SK-N-SH treated with all-trans-retinoic acid at 6 μM for 48 hours (cell line): ENCODE results near the gene ERVH48-1.
"Not testable (repeated sequence)": the region's sequence is repeated elsewhere in the genome, so short reads cannot be mapped to it uniquely, and the experiment has no call there.

ENCODE experiments used
- ATAC-seq: fragments of 200-7000 bp; cut with Tn5 transposase; 3 replicates; pipeline ENCODE4 v1.9.1; 2020; ENCODE audit warnings: mild to moderate bottlenecking, moderate library complexity
- ARNTL ChIP-seq: fragments of 450-650 bp; formaldehyde crosslinking; IDR thresholded peaks from 2 replicates; pipeline ENCODE4 v1.5.0; 2020; ENCODE audit warnings: low read depth, mild to moderate bottlenecking, moderate library complexity, borderline replicate concordance
- CSDC2 ChIP-seq: fragments of 250-450 bp; sonication (Bioruptor Pico); IDR thresholded peaks from 2 replicates; pipeline ENCODE4 v1.5.0; 2020; ENCODE audit warnings: mild to moderate bottlenecking, moderate library complexity
- ESRRG ChIP-seq: fragments of 250-450 bp; sonication (Bioruptor Pico); IDR thresholded peaks from 2 replicates; pipeline ENCODE4 v1.6.1; 2021; ENCODE audit warnings: mild to moderate bottlenecking
- ISL1 ChIP-seq: fragments of 250-450 bp; sonication (Bioruptor Pico); IDR thresholded peaks from 2 replicates; pipeline ENCODE4 v2.1.2; 2022; ENCODE audit warnings: mild to moderate bottlenecking, moderate library complexity
- OSR1 ChIP-seq: fragments of 250-450 bp; sonication (Bioruptor Pico); IDR thresholded peaks from 2 replicates; pipeline ENCODE4 v1.8.0; 2022; ENCODE audit warnings: moderate library complexity, mild to moderate bottlenecking, inconsistent platforms
- PPARA ChIP-seq: fragments of 250-450 bp; sonication (Bioruptor Pico); IDR thresholded peaks from 2 replicates; pipeline ENCODE4 v1.5.0; 2020; ENCODE audit warnings: mild to moderate bottlenecking, borderline replicate concordance
- RARB ChIP-seq: fragments of 250-450 bp; sonication (Bioruptor Pico); IDR thresholded peaks from 2 replicates; pipeline ENCODE4 v1.8.0; 2021; ENCODE audit warnings: mild to moderate bottlenecking, moderate library complexity
- SNAI2 ChIP-seq: fragments of 250-450 bp; sonication (Bioruptor Pico); IDR thresholded peaks from 2 replicates; pipeline ENCODE4 v1.5.0; 2020; ENCODE audit warnings: mild to moderate bottlenecking, moderate library complexity
- TCF4 ChIP-seq: fragments of 250-450 bp; sonication (Bioruptor Pico); IDR thresholded peaks from 2 replicates; pipeline ENCODE4 v1.8.0; 2021; ENCODE audit warnings: mild to moderate bottlenecking, moderate library complexity, borderline replicate concordance
- TOX ChIP-seq: fragments of 250-450 bp; sonication (Bioruptor Pico); IDR thresholded peaks from 2 replicates; pipeline ENCODE4 v1.8.0; 2021; ENCODE audit warnings: mild to moderate bottlenecking, moderate library complexity, borderline replicate concordance
- ZC3H10 ChIP-seq: fragments of 250-450 bp; sonication (Bioruptor Pico); IDR thresholded peaks from 2 replicates; pipeline ENCODE4 v1.5.1; 2021; ENCODE audit warnings: mild to moderate bottlenecking, moderate library complexity
- ZFP3 ChIP-seq: fragments of 250-450 bp; sonication (Bioruptor Pico); IDR thresholded peaks from 2 replicates; pipeline ENCODE4 v1.5.0; 2020; ENCODE audit warnings: mild to moderate bottlenecking, moderate library complexity
- ZFP30 ChIP-seq: fragments of 450-650 bp; formaldehyde crosslinking; IDR thresholded peaks from 2 replicates; pipeline ENCODE4 v1.5.0; 2022; ENCODE audit warnings: mild to moderate bottlenecking, moderate library complexity
- ZNF565 ChIP-seq: fragments of 450-650 bp; formaldehyde crosslinking; conservative IDR thresholded peaks from 2 replicates; pipeline ENCODE4 v1.5.0; 2020; ENCODE audit warnings: low read depth, mild to moderate bottlenecking, moderate library complexity
- ZNF70 ChIP-seq: fragments of 450-650 bp; formaldehyde crosslinking; IDR thresholded peaks from 2 replicates; pipeline ENCODE4 v1.5.0; 2020; ENCODE audit warnings: mild to moderate bottlenecking, moderate library complexity
- TF ChIP-seq, protein P1 (sequence below): fragments of 250-450 bp; sonication (Bioruptor Pico); IDR thresholded peaks from 2 replicates; pipeline ENCODE4 v1.8.0; 2021; ENCODE audit warnings: low read depth, mild to moderate bottlenecking, moderate library complexity, borderline replicate concordance
- TF ChIP-seq, protein P2 (sequence below): fragments of 250-450 bp; sonication (Bioruptor Pico); IDR thresholded peaks from 2 replicates; pipeline ENCODE4 v1.8.0; 2020; ENCODE audit warnings: mild to moderate bottlenecking, moderate library complexity, borderline replicate concordance
- TF ChIP-seq, protein P3 (sequence below): fragments of 250-450 bp; sonication (Bioruptor Pico); IDR thresholded peaks from 2 replicates; pipeline ENCODE4 v1.5.1; 2021; ENCODE audit warnings: mild to moderate bottlenecking, moderate library complexity
- TF ChIP-seq, protein P4 (sequence below): fragments of 250-450 bp; sonication (Bioruptor Pico); IDR thresholded peaks from 2 replicates; pipeline ENCODE4 v1.5.0; 2020; ENCODE audit warnings: mild to moderate bottlenecking, moderate library complexity

ERVH48-1 gene

DNA sequence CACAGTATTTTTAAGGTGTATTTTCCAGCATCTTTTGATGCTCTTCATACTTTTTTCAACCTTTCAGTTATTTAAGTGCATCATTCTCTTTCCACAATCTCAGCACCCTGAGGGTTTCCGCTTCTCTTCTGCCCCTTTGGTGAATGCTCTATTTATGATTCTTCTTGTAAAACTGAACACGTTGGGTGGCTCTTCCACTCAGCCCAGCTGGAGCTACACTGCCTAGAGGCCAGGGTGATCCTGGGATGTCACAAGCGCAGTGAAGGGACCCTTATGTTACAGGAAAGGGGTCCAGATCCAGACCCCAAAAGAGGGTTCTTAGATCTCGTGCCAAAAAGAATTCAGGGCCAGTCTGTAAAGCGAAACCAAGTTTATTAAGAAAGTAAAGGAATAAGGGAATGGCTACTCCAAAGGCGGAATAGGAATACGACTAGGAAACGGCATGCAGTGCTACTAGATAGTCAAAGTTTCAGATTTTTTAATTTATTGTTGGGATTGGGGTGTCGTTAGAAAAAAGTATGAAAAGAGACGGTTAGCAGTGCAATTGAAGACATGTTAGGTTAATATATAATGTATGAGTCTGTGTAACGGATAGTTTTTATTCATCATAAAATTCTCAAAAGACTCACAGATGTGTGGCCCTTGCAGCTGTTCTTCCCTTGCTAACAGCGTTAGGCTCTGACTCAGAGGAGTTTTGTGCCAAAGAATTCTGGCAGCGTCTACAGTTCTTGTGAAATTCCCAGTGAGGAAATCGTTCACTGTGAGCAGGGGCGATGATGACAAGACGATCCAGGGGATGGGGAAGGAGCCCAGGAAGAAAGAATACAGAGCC, 14.4 kb upstream of the ERVH48-1 start (continued):
- TF ChIP-seq, protein P1, sequence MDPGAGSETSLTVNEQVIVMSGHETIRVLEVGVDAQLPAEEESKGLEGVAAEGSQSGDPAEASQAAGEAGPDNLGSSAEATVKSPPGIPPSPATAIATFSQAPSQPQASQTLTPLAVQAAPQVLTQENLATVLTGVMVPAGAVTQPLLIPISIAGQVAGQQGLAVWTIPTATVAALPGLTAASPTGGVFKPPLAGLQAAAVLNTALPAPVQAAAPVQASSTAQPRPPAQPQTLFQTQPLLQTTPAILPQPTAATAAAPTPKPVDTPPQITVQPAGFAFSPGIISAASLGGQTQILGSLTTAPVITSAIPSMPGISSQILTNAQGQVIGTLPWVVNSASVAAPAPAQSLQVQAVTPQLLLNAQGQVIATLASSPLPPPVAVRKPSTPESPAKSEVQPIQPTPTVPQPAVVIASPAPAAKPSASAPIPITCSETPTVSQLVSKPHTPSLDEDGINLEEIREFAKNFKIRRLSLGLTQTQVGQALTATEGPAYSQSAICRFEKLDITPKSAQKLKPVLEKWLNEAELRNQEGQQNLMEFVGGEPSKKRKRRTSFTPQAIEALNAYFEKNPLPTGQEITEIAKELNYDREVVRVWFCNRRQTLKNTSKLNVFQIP = no peak
- TF ChIP-seq, protein P2, sequence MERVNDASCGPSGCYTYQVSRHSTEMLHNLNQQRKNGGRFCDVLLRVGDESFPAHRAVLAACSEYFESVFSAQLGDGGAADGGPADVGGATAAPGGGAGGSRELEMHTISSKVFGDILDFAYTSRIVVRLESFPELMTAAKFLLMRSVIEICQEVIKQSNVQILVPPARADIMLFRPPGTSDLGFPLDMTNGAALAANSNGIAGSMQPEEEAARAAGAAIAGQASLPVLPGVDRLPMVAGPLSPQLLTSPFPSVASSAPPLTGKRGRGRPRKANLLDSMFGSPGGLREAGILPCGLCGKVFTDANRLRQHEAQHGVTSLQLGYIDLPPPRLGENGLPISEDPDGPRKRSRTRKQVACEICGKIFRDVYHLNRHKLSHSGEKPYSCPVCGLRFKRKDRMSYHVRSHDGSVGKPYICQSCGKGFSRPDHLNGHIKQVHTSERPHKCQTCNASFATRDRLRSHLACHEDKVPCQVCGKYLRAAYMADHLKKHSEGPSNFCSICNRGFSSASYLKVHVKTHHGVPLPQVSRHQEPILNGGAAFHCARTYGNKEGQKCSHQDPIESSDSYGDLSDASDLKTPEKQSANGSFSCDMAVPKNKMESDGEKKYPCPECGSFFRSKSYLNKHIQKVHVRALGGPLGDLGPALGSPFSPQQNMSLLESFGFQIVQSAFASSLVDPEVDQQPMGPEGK = no peak
- TF ChIP-seq TOX (CRISPR knock-in tag) = no peak
- TF ChIP-seq, all 23 proteins: peak for 0

DNA sequence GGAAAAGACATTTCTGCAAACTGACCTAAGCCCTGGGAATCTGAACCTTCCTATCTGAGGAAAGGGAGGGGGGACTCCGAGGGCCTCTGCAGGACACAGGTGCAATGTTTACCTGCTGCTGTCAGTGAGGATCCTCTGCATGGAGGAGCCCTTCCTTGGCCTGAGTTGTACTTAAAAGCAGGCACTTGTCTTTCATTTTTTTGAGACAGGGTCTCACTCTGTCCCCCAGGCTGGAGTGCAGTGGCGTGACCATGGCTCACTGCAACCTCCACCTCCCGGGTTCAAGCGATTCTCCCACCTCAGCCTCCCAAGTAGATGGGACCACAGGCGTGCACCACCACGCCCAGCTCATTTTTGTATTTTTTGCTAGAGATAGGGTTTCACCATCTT, 13.2 kb upstream of the ERVH48-1 start:
- ATAC-seq = not testable (repeated sequence)

DNA sequence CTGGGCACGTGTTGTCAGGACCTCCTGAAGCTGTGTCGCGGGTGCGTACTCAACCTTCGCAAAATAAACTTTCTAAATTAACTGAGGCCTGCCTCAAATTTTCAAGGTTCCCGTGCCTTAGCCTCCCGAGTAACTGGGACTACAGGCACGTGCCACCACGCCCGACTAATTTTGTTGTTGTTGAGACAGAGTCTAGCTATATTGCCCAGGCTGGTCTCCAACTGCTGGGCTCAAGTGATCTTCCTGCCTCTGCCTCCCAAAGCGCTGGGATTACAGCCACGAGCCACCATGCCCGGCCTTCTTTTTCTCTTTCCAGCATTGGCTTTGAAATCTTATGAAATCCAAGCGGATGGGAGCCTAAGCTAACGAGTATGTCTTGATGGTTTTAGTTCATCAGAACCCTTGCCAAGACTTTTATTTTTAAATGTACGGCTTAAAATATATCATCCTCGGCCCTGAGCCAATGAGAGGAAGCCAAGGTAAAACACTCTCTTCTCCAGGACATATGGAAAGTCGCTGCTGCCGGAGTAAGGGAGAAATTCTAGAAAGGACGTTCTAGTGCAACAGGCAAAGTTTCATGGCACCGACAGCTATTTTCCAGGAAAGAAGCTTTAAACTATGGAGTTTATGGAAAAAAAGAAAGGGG, 12.7 kb upstream of the ERVH48-1 start:
- ATAC-seq = no peak
- no peak for TF ChIP-seq ISL1
- no peak for TF ChIP-seq PPARA (CRISPR knock-in tag)
- TF ChIP-seq OSR1 = no peak
- TF ChIP-seq ZNF70 (CRISPR knock-in tag) = no peak
- no peak for TF ChIP-seq RARB
- TF ChIP-seq, protein P3, sequence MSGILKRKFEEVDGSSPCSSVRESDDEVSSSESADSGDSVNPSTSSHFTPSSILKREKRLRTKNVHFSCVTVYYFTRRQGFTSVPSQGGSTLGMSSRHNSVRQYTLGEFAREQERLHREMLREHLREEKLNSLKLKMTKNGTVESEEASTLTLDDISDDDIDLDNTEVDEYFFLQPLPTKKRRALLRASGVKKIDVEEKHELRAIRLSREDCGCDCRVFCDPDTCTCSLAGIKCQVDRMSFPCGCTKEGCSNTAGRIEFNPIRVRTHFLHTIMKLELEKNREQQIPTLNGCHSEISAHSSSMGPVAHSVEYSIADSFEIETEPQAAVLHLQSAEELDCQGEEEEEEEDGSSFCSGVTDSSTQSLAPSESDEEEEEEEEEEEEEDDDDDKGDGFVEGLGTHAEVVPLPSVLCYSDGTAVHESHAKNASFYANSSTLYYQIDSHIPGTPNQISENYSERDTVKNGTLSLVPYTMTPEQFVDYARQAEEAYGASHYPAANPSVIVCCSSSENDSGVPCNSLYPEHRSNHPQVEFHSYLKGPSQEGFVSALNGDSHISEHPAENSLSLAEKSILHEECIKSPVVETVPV (CRISPR knock-in tag) = no peak
- TF ChIP-seq ZC3H10 = no peak
- no peak for TF ChIP-seq CSDC2 (CRISPR knock-in tag)
- TF ChIP-seq, protein P2 = no peak
- TF ChIP-seq TCF4 = no peak
- TF ChIP-seq, protein P4, sequence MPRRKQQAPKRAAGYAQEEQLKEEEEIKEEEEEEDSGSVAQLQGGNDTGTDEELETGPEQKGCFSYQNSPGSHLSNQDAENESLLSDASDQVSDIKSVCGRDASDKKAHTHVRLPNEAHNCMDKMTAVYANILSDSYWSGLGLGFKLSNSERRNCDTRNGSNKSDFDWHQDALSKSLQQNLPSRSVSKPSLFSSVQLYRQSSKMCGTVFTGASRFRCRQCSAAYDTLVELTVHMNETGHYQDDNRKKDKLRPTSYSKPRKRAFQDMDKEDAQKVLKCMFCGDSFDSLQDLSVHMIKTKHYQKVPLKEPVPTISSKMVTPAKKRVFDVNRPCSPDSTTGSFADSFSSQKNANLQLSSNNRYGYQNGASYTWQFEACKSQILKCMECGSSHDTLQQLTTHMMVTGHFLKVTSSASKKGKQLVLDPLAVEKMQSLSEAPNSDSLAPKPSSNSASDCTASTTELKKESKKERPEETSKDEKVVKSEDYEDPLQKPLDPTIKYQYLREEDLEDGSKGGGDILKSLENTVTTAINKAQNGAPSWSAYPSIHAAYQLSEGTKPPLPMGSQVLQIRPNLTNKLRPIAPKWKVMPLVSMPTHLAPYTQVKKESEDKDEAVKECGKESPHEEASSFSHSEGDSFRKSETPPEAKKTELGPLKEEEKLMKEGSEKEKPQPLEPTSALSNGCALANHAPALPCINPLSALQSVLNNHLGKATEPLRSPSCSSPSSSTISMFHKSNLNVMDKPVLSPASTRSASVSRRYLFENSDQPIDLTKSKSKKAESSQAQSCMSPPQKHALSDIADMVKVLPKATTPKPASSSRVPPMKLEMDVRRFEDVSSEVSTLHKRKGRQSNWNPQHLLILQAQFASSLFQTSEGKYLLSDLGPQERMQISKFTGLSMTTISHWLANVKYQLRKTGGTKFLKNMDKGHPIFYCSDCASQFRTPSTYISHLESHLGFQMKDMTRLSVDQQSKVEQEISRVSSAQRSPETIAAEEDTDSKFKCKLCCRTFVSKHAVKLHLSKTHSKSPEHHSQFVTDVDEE (CRISPR knock-in tag) = no peak
- TF ChIP-seq ARNTL = no peak
- no peak for TF ChIP-seq ESRRG (CRISPR knock-in tag)
- no peak for TF ChIP-seq ZFP30 (CRISPR knock-in tag)
- TF ChIP-seq ZNF565 = no peak
- TF ChIP-seq SNAI2 (CRISPR knock-in tag) = no peak
- no peak for TF ChIP-seq ZFP3

DNA sequence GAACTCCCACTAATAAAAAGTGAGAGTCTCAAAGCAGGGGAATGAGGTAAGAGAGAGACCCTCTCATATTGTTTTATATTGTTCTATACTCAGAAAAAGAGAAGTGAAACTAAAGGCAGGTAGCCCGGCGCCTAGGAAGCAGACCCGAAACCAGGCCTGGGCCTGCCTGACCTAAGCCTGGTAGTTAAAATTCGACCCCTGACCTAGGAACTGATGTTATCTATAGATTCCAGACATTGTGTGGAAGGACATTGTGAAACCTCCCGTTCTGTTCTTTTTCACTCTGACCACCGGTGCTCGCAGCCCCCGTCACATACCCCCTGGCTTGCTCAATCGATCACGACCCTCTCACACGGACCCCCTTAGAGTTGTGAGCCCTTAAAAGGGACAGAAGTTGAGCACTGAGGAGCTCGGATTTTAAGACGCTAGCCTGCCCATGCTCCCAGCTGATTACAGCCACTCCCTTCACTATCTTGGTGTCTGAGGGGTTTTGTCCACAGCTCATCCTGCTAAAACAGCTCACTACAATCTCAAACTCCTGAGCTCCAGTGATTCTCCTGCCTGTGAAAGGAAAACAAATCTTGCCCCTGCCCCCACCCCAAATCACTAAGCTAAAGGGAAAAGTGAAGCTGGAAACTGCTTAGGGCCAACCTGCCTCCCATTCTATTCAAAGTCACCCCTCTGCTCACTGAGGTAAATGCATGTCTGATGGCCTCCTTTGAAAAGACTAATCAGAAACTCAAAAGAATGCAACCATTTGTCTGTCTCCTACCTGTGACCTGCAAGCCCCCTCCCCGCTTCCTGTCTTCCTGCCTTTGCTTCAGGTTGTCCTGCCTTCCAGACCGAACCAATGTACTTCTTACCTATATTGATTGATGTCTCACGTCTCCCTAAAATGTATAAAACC, 11.9 kb upstream of the ERVH48-1 start:
- ATAC-seq = not testable (repeated sequence)

DNA sequence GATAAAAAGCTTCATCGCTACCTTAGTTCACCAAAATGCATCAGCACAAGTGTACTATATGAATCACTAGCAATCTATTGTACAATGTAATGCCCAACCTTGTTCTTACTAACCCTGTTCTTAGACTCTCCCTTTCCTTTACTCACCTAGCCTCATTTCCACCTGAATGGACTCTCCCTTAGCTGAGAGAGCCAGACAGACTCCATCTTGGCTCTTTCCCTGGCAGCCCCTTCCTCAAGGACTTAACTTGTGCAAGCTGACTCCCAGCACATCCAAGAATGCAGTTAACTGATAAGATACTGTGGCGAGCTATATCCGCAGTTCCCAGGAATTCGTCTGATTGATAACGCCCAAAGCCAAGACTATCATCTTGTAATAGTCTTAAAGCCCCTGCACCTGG, 10.9 kb upstream of the ERVH48-1 start:
- ATAC-seq = not testable (repeated sequence)

DNA sequence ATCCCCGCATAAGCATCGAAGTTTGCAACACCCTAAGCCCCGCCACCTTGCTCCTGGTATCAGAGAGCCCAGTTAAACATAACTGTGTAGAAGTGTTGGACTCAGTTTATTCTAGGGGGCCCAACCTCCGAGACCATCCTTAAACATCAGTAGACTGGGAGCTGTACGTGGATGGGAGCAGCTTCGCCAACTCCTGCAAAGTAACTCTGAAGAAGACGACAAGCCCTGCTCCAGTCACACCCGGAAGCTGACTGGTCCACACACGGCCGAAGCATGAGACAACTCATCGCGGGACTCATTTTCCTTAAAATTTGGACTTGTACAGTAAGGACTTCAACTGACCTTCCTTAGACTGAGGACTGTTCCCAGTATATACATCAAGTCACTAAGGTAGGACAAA, 8.5 kb upstream of the ERVH48-1 start:
- not testable (repeated sequence) for ATAC-seq

DNA sequence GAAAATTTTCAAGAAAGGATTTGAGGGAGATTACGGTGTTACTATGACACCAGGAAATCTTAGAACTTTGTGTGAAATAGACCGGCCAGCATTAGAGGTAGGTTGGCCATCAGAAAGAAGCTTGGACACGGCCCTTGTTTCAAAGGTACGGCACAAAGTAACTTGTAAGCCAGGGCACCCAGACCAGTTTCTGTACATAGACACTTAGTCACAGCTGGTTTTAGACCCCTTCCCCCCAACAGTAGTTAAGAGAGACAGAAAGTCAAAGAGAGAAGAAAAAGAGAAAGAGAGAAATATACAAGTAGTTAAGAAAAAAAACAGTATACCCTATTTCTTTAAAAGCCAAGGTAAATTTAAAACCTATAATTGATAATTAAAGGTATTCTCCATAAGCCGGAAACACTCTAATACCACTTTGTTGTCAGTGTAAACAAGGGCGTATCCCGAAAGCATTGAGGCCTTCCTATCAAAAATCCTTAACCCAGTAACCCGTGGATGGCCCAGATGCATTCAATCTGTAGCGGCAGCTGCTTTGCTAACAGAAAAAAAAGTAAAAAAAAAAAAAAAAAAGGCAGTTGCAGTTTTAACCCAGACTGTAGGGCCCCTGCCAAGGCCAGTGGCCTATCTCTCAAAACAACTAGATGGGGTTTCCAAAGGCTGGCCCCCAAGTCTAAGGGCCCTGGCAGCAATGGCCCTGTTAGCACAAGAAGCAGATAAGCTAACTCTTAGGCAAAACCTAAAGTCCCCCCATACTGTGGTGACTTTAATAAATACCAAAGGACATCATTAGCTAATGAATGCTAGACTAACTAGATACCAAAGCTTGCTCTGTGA, 7.9 kb upstream of the ERVH48-1 start:
- ATAC-seq = not testable (repeated sequence)
